Parathyroid adenoma (tissue), 2 donors: Measurements from ENCODE around the gene RNASEH2A.

Experiments
- H2AFZ ChIP-seq: fragments of 300-600 bp; sonication (generic); one replicate; pipeline ENCODE4 v1.7.0; 2017; ENCODE audit warnings: antibody characterized with exemption, mild to moderate bottlenecking
- H3K27ac ChIP-seq: fragments of 300-600 bp; sonication (generic); one replicate; pipeline ENCODE4 v1.7.0; 2017
- H3K27me3 ChIP-seq: fragments of 300-600 bp; sonication (generic); one replicate; pipeline ENCODE4 v1.7.0; 2017; ENCODE audit warnings: low read length; ENCODE audit not compliant: control insufficient read depth, insufficient read depth
- H3K36me3 ChIP-seq: fragments of 300-600 bp; sonication (generic); one replicate; pipeline ENCODE4 v1.7.0; 2017; ENCODE audit warnings: low read length; ENCODE audit not compliant: control insufficient read depth, insufficient read depth
- H3K4me1 ChIP-seq: fragments of 300-600 bp; sonication (generic); one replicate; pipeline ENCODE4 v1.7.0; 2017; ENCODE audit warnings: control low read depth
- H3K4me2 ChIP-seq: fragments of 300-600 bp; sonication (generic); one replicate; pipeline ENCODE4 v1.7.0; 2017; ENCODE audit warnings: low read length
- H3K4me3 ChIP-seq: fragments of 300-600 bp; sonication (generic); one replicate; pipeline ENCODE4 v1.7.0; 2017; ENCODE audit warnings: low read depth, low read length
- H3K79me2 ChIP-seq: fragments of 300-600 bp; sonication (generic); one replicate; pipeline ENCODE4 v1.7.0; 2017; ENCODE audit warnings: control low read depth
- H3K9ac ChIP-seq: fragments of 300-600 bp; sonication (generic); one replicate; pipeline ENCODE4 v1.7.0; 2017; ENCODE audit warnings: mild to moderate bottlenecking
- H3K9me3 ChIP-seq: fragments of 300-600 bp; sonication (generic); one replicate; pipeline ENCODE4 v1.7.0; 2017; ENCODE audit warnings: low read length; ENCODE audit not compliant: control insufficient read depth
- TF ChIP-seq, protein P1 (sequence below): fragments of 300-600 bp; sonication (generic); IDR thresholded peaks from one replicate; pipeline ENCODE4 v1.7.0; 2017; ENCODE audit warnings: antibody characterized with exemption, mild to moderate bottlenecking
- donor health status: primary hyperparathyroidism.

Gene RNASEH2A

DNA sequence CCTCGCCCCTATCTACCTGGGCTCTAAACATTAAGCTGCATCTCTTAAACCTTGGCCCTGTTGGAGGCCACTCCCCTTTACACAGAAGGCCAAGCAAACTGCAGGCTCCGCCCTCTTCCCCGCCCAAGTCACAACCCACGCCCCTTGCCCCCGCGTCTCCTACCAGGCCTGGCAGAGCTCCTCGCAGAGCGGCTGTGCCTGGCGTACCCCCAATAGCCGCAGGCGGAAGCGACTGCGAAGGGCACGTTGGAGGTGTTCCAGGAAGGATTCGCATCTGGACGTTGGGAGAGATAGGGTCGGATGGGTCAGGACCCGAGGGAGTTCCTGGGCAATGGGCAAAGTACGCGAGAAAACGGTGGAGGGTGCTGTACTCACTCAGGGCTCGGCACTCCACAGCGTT is 22.1 kb downstream of the RNASEH2A start:
- H3K4me3 ChIP-seq = no peak overlapping the region
- H3K4me1 ChIP-seq = peaks cover 17% of the 10 kb centered on the region
- H3K27ac ChIP-seq = peak overlapping the region; percentile 46
- H2AFZ ChIP-seq = peak overlapping the region; percentile 86
- H3K9ac ChIP-seq = no peak overlapping the region
- TF ChIP-seq, protein P1, sequence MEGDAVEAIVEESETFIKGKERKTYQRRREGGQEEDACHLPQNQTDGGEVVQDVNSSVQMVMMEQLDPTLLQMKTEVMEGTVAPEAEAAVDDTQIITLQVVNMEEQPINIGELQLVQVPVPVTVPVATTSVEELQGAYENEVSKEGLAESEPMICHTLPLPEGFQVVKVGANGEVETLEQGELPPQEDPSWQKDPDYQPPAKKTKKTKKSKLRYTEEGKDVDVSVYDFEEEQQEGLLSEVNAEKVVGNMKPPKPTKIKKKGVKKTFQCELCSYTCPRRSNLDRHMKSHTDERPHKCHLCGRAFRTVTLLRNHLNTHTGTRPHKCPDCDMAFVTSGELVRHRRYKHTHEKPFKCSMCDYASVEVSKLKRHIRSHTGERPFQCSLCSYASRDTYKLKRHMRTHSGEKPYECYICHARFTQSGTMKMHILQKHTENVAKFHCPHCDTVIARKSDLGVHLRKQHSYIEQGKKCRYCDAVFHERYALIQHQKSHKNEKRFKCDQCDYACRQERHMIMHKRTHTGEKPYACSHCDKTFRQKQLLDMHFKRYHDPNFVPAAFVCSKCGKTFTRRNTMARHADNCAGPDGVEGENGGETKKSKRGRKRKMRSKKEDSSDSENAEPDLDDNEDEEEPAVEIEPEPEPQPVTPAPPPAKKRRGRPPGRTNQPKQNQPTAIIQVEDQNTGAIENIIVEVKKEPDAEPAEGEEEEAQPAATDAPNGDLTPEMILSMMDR = no peak
- H3K4me2 ChIP-seq = no peak overlapping the region
- no peaks in the 10 kb centered on the region for H3K27me3 ChIP-seq
- H3K9me3 ChIP-seq = no peaks in the 10 kb centered on the region
- no peaks in the 10 kb centered on the region for H3K79me2 ChIP-seq
- no peaks in the 10 kb centered on the region for H3K36me3 ChIP-seq

DNA sequence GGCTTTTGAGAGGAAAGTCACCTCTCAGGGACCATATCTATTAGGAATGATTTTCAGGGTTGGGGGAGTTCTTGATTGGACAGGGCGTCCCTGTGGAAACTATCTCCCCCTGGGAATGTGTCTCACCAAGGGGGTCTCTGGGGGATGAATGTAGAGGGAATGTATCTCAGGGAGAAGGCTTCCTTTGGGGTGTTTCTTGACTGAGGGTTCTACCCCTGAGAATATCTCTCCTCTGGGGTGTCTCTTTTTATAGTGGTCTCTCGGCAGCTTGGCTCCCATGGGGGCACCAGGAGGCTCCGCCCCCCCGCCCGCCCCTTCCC is 27.0 kb downstream of the RNASEH2A start:
- Histone ChIP-seq H3K9me3 (no peaks in the 10 kb centered on the region), H3K4me2 (no peak overlapping the region), H2AFZ (peak overlapping the region; percentile 78), H3K79me2 (no peaks in the 10 kb centered on the region), H3K4me3 (no peak overlapping the region), H3K4me1 (peaks cover 15% of the 10 kb centered on the region), H3K36me3 (no peaks in the 10 kb centered on the region), H3K9ac (no peak overlapping the region), H3K27ac (no peak overlapping the region), H3K27me3 (no peaks in the 10 kb centered on the region)
- TF ChIP-seq, protein P1 = no peak

- Histone ChIP-seq H3K36me3 (no peaks in the 10 kb centered on the region), H3K4me3 (peak overlapping the region; percentile 40), H3K4me1 (peaks cover 12% of the 10 kb centered on the region), H3K4me2 (peak overlapping the region; percentile 58), H3K9ac (peak overlapping the region; percentile 48), H3K79me2 (no peaks in the 10 kb centered on the region), H3K9me3 (no peaks in the 10 kb centered on the region), H3K27ac (peak overlapping the region; percentile 45), H2AFZ (peak overlapping the region; percentile 96), H3K27me3 (no peaks in the 10 kb centered on the region)
- TF ChIP-seq, protein P1 = no peak
Observed at GRCh38 chr19:12833738-12834565, 27.6 kb downstream of the RNASEH2A start.

DNA sequence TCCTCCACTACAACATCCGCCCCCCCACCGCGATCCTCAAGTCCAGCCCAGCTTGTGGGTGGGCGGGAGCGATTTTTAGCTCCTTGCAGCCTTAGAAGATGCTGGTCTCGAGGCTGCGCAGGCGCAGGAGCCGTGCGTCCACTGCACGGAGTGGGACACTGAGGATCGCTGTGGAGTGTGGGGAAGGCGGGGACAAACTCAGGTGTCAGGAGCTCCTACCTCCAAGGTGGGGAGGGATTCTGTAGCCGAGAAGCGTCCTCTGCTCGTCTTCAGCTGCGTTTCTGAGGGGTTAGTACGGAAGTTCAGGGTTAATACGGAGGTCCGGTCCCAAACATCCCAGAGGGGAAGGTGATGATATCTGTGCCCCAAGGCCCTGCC is 28.2 kb downstream of the RNASEH2A start, which contains the start of gene RTBDN:
Gene RTBDN (minus strand): TSS at position 14 of the 378 bp plus-strand sequence. CDS start 4,600 bp downstream, outside the sequence.
- Histone ChIP-seq H3K4me2 (peak within 1 kb of the TSS; percentile 58), H3K4me3 (peak within 1 kb of the TSS; percentile 40), H3K9ac (peak within 1 kb of the TSS; percentile 48), H3K9me3 (no peaks in the 10 kb centered on the region), H3K4me1 (peaks cover 12% of the 10 kb centered on the region), H3K36me3 (no peaks in the 10 kb centered on the region), H3K27ac (peak within 1 kb of the TSS; percentile 45), H3K79me2 (no peaks in the 10 kb centered on the region), H2AFZ (peak within 1 kb of the TSS; percentile 96), H3K27me3 (no peaks in the 10 kb centered on the region)
- TF ChIP-seq, protein P1 = no peak
